Immature natural killer cell (primary cell): Measurements from ENCODE around the gene STON1. TPM values are rescaled to one million over a fixed set of nuclear protein-coding genes. Genes with fewer than 3 reads are reported as not detected.

ENCODE experiments used
- DNase-seq, 3 donors: peaks; one replicate each; pipeline ENCODE4 v3.0.0; 2022; ENCODE audit warnings: mixed read lengths in 1 of 3
- H3K27ac Mint-ChIP-seq, 6 donors: one replicate each; pipeline ENCODE4 v1.8.0; 2020; ENCODE audit warnings: mixed read lengths in 6 of 6, mild to moderate bottlenecking in 5 of 6, inconsistent platforms in 4 of 6, moderate library complexity in 3 of 6
- H3K27me3 Mint-ChIP-seq, 3 donors: one replicate each; pipeline ENCODE4 v1.8.0; 2020 to 2021; ENCODE audit warnings: low read depth in 3 of 3, mild to moderate bottlenecking in 3 of 3, mixed read lengths in 3 of 3, moderate library complexity in 3 of 3, inconsistent platforms in 1 of 3
- H3K36me3 Mint-ChIP-seq, 3 donors: one replicate each; pipeline ENCODE4 v1.8.0; 2020; ENCODE audit warnings: mixed read lengths in 3 of 3, inconsistent platforms in 2 of 3, mild to moderate bottlenecking in 2 of 3
- H3K4me1 Mint-ChIP-seq, 2 donors: one replicate each; pipeline ENCODE4 v1.8.0; 2020; ENCODE audit warnings: inconsistent platforms in 2 of 2, mild to moderate bottlenecking in 2 of 2, mixed read lengths in 2 of 2, moderate library complexity in 1 of 2
- H3K4me3 Mint-ChIP-seq, 5 donors: one replicate each; pipeline ENCODE4 v1.8.0; 2020; ENCODE audit warnings: mild to moderate bottlenecking in 5 of 5, mixed read lengths in 5 of 5, inconsistent platforms in 3 of 5, moderate library complexity in 3 of 5
- H3K9me3 Mint-ChIP-seq, 6 donors: one replicate each; pipeline ENCODE4 v1.8.0; 2020; ENCODE audit warnings: mild to moderate bottlenecking in 6 of 6, mixed read lengths in 6 of 6, inconsistent platforms in 4 of 6, moderate library complexity in 3 of 6
- polyA plus RNA-seq, 3 donors: library from polyadenylated mRNA; unstranded; fragments of 300-500 nt; fragmentation: Illumina TruSeq; gene quantifications; one replicate each; pipeline ENCODE4 v1.2.3, GENCODE V29; 2021

The STON1 gene
- polyA plus RNA-seq, 3 donors from 2014 or later, result 0.13 TPM; not detected in 2

DNA sequence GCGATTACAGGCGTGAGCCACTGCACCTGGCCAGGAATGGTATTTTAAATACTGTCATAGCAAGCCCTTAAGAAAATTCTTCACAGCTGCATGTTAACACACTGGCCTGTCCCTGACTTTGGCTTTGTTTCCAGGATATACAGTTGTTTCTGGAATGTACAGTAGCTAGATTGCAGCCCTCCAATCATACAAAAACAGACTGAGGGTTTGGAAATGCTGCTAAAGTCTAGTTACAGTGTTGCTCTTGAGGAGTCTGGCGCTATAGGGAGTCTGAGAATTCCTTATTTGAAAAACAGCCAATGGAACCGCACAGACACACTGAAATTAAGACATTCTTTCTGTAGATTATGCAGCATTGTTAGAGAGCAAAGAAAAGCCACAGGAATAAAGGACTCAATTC, 37.7 kb downstream of the STON1 start:
- no peak overlapping the region for H3K4me3 Mint-ChIP-seq
- H3K27ac Mint-ChIP-seq, result no peak overlapping the region
- no peaks in the 10 kb centered on the region for H3K9me3 Mint-ChIP-seq
- H3K27me3 Mint-ChIP-seq, result peaks cover 2 to 5% (median 3%) of the 10 kb centered on the region in 3 donors
- DNase-seq, result no peak
- no peaks in the 10 kb centered on the region for H3K36me3 Mint-ChIP-seq
- no peaks in the 10 kb centered on the region for H3K4me1 Mint-ChIP-seq

GRCh38 chr2:48568547-48568946, 38.6 kb downstream of the STON1 start:
- Mint-ChIP-seq H3K27me3 (peaks cover 2 to 5% (median 3%) of the 10 kb centered on the region in 3 donors), H3K36me3 (no peaks in the 10 kb centered on the region), H3K27ac (no peak overlapping the region), H3K4me1 (no peaks in the 10 kb centered on the region), H3K9me3 (no peaks in the 10 kb centered on the region), H3K4me3 (no peak overlapping the region)
- DNase-seq, result no peak

GRCh38 chr2:48569433-48569832, 39.5 kb downstream of the STON1 start:
- no peak overlapping the region for H3K27ac Mint-ChIP-seq
- no peaks in the 10 kb centered on the region for H3K4me1 Mint-ChIP-seq
- no peak overlapping the region for H3K4me3 Mint-ChIP-seq
- H3K27me3 Mint-ChIP-seq, result peaks cover 0 to 3% (median 2%) of the 10 kb centered on the region in 3 donors
- DNase-seq, result no peak
- H3K9me3 Mint-ChIP-seq, result no peaks in the 10 kb centered on the region
- H3K36me3 Mint-ChIP-seq, result no peaks in the 10 kb centered on the region

- H3K4me1 Mint-ChIP-seq, result peaks cover 0 to 1% of the 10 kb centered on the region in 2 donors
- H3K36me3 Mint-ChIP-seq, result no peaks in the 10 kb centered on the region
- H3K27me3 Mint-ChIP-seq, result peaks cover 0 to 3% (median 2%) of the 10 kb centered on the region in 3 donors
- no peak overlapping the region for H3K4me3 Mint-ChIP-seq
- no peak overlapping the region for H3K27ac Mint-ChIP-seq
- no peak for DNase-seq
- H3K9me3 Mint-ChIP-seq, result no peaks in the 10 kb centered on the region
Measured at GRCh38 chr2:48572816-48573215, 42.9 kb downstream of the STON1 start.

- H3K36me3 Mint-ChIP-seq, result no peaks in the 10 kb centered on the region
- peaks cover 0 to 1% of the 10 kb centered on the region in 2 donors for H3K4me1 Mint-ChIP-seq
- DNase-seq, result no peak
- no peak overlapping the region for H3K27ac Mint-ChIP-seq
- peaks cover 0 to 3% (median 2%) of the 10 kb centered on the region in 3 donors for H3K27me3 Mint-ChIP-seq
- no peaks in the 10 kb centered on the region for H3K9me3 Mint-ChIP-seq
- no peak overlapping the region for H3K4me3 Mint-ChIP-seq
Measured at GRCh38 chr2:48574353-48575287, 44.7 kb downstream of the STON1 start.

GRCh38 chr2:48578313-48578712, 48.4 kb downstream of the STON1 start:
- peaks cover 0 to 4% (median 0%) of the 10 kb centered on the region in 3 donors for H3K27me3 Mint-ChIP-seq
- no peaks in the 10 kb centered on the region for H3K9me3 Mint-ChIP-seq

DNA sequence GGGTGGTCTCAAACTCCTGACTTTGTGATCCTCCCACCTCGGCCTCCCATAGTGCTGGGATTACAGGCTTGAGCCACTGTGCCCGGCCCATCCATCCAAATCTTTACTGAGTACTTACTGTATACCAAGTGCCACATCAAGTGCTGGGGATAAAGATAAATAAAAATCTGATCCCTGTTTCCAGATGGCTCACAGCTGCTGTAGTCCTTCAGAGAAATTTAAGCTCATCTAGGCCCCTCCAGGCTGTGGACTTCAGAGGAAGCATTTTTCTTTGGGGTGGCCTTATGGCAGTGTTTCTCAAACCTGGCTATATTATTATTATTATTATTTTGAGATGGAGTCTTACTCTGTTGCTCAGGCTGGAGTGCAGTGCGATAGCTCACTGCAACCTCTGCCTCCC, 54.0 kb downstream of the STON1 start:
- H3K36me3 Mint-ChIP-seq, result peaks cover 0 to 4% (median 4%) of the 10 kb centered on the region in 3 donors
- H3K4me3 Mint-ChIP-seq, result no peak overlapping the region
- no peak for DNase-seq
- H3K4me1 Mint-ChIP-seq, result no peaks in the 10 kb centered on the region
- H3K9me3 Mint-ChIP-seq, result no peaks in the 10 kb centered on the region
- peaks cover 0 to 6% (median 0%) of the 10 kb centered on the region in 3 donors for H3K27me3 Mint-ChIP-seq
- H3K27ac Mint-ChIP-seq, result no peak overlapping the region

More at GRCh38 chr2:48578313-48578712, 48.4 kb downstream of the STON1 start:
- no peak overlapping the region for H3K27ac Mint-ChIP-seq
- peaks cover 0 to 4% (median 4%) of the 10 kb centered on the region in 3 donors for H3K36me3 Mint-ChIP-seq
- H3K4me3 Mint-ChIP-seq, result no peak overlapping the region
- no peak for DNase-seq
- H3K4me1 Mint-ChIP-seq, result peaks cover 0 to 1% of the 10 kb centered on the region in 2 donors

- Mint-ChIP-seq H3K36me3 (peaks cover 0 to 4% (median 4%) of the 10 kb centered on the region in 3 donors), H3K4me3 (no peak overlapping the region), H3K9me3 (no peaks in the 10 kb centered on the region), H3K4me1 (no peaks in the 10 kb centered on the region), H3K27me3 (peaks cover 0 to 6% (median 0%) of the 10 kb centered on the region in 3 donors), H3K27ac (no peak overlapping the region)
- no peak for DNase-seq
Measured at GRCh38 chr2:48584551-48584950, 54.6 kb downstream of the STON1 start.

DNA sequence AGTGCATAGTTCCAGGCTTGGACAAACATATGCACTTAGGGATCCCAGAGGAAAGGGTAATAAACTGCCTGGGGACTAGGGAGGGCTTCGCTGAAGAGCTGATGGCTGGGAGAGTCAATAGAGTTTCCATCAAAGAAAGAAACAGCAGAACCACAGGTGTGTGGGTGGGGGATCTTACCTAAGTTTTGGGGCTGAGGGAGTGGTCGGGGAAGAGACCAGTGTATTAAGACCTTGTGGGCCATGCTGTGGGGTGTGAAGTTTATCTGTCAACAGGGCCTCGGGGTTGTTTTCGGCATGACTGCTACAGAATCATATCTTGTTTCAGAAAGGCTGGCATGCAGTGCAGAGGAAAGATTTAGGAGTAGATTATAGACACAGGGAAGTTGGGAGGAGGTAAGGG, 56.5 kb downstream of the STON1 start:
- H3K27me3 Mint-ChIP-seq, result peaks cover 0 to 5% (median 0%) of the 10 kb centered on the region in 3 donors

DNA sequence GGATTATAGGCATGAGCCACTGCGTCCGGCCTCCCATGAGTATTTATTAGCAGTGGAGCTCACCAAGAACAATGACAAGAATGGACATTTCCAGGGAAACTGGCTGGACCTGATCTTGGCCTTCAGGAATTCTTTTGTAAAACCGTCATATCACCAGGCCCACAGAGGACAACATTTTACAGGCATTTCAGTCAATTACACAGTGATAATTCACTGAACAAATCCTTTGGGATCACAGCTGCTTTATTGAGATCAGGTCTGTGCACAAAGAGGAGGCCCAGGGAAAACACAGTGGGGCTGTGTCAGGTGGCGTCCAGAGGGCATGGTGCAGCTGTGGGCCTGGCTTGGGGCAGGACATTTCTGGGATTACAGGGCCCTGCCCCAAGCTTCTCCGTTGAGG, 57.6 kb downstream of the STON1 start:
- no peak overlapping the region for H3K27ac Mint-ChIP-seq
- H3K9me3 Mint-ChIP-seq, result no peaks in the 10 kb centered on the region
- DNase-seq, result no peak
- no peaks in the 10 kb centered on the region for H3K36me3 Mint-ChIP-seq
- peaks cover 0 to 6% (median 0%) of the 10 kb centered on the region in 3 donors for H3K27me3 Mint-ChIP-seq
- H3K4me1 Mint-ChIP-seq, result no peaks in the 10 kb centered on the region
- H3K4me3 Mint-ChIP-seq, result no peak overlapping the region

More for the DNA sequence above, 56.5 kb downstream of the STON1 start:
- peaks cover 0 to 3% (median 2%) of the 10 kb centered on the region in 3 donors for H3K36me3 Mint-ChIP-seq
- H3K9me3 Mint-ChIP-seq, result no peaks in the 10 kb centered on the region
- no peak overlapping the region for H3K27ac Mint-ChIP-seq
- no peak overlapping the region for H3K4me3 Mint-ChIP-seq
- no peaks in the 10 kb centered on the region for H3K4me1 Mint-ChIP-seq
- DNase-seq, result no peak

GRCh38 chr2:48587961-48588360, 58.0 kb downstream of the STON1 start:
- Mint-ChIP-seq H3K27me3 (peaks cover 0 to 5% (median 0%) of the 10 kb centered on the region in 3 donors), H3K36me3 (no peaks in the 10 kb centered on the region), H3K27ac (no peak overlapping the region), H3K4me1 (no peaks in the 10 kb centered on the region), H3K4me3 (no peak overlapping the region), H3K9me3 (no peaks in the 10 kb centered on the region)
- DNase-seq, result no peak

DNA sequence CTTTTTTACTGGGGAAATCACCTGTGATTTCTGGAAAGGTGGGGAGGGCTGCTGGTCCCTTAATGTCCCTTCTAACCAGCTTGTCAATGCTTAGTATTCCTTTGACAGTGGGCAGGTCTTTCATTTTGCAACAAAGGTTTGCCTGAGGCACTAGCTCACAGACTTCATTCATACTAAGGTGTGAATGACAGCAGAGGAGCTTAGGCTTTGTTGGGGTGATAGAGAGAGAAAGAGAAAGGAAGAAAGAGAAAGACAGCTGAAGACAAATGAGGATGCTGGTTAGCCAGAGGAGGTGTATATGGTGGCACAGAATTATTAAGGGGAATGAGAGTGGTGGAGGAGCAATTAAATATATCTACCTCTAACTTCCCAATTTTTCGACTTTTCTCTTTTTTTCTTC, 58.8 kb downstream of the STON1 start:
- no peaks in the 10 kb centered on the region for H3K36me3 Mint-ChIP-seq
- H3K9me3 Mint-ChIP-seq, result no peaks in the 10 kb centered on the region
- H3K27ac Mint-ChIP-seq, result no peak overlapping the region
- H3K4me1 Mint-ChIP-seq, result no peaks in the 10 kb centered on the region
- DNase-seq, result no peak
- H3K27me3 Mint-ChIP-seq, result peaks cover 0 to 4% (median 0%) of the 10 kb centered on the region in 3 donors
- H3K4me3 Mint-ChIP-seq, result no peak overlapping the region

DNA sequence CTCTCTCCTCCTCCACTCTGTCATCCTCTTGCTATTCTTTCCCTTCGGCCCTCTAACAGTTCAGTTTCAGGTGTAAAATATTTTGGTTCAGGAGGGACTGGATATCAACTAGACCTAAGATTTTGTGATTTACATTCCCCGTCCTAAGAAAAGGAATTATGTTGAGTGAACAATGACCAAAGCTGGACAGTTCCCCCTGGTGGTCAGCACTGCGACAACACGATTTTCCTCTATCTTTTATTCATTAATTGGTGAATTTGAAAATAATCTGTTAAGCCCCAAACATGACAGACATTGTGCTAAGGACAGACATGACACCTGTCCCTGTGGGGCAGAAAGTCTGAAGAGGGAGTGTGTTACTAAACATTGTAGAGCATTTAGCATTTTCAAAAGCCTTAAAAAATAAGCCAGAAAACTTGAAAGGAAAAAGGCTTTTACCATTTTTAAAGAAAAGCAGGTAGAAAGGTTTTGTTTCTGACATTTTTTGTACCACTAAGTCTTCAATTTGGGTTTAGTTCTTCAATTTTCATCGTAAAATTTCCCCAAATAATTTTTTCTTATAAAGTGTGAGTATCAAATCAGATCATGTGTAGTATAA, 59.3 kb downstream of the STON1 start:
- Mint-ChIP-seq H3K4me3 (no peak overlapping the region), H3K27me3 (peaks cover 0 to 4% (median 0%) of the 10 kb centered on the region in 3 donors), H3K4me1 (no peaks in the 10 kb centered on the region), H3K36me3 (no peaks in the 10 kb centered on the region), H3K9me3 (no peaks in the 10 kb centered on the region), H3K27ac (no peak overlapping the region)
- no peak for DNase-seq

DNA sequence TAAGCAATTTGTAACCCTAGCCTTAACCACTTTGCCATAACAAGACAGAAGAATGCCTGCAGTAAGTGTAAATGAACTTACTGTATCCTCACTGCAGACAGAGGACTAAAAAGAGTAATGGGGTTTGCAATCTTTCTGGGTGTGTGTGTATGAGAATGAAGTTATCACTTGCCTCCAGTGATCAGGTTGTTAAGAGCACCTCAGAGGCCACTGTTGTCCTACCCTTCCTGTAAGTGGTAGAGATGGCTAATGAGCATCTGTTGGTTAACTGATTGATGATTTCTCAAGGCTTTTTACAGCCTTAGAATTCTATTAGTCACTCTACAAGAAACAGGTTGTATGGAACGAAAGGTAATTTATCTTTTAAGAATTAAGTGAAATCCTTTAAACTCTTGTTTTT, 60.1 kb downstream of the STON1 start:
- Mint-ChIP-seq H3K9me3 (no peaks in the 10 kb centered on the region), H3K27ac (no peak overlapping the region), H3K27me3 (peaks cover 0 to 4% (median 0%) of the 10 kb centered on the region in 3 donors), H3K36me3 (no peaks in the 10 kb centered on the region), H3K4me1 (no peaks in the 10 kb centered on the region), H3K4me3 (no peak overlapping the region)
- no peak for DNase-seq
